GM23338 (cell line): ENCODE results near the gene ECPAS.

Experiments used
- CREB1 ChIP-seq: fragments of 250-450 bp; sonication (Bioruptor Pico); IDR thresholded peaks from 2 replicates; pipeline ENCODE4 v1.5.0; 2020; ENCODE audit warnings: low read depth, mild to moderate bottlenecking, moderate library complexity
- CTCF ChIP-seq, 2 experiments: fragments of 200-600 bp in 1 of 2; sonication (generic) in 1 of 2; conservative IDR thresholded peaks; 2 replicates each; pipeline versions ENCODE4 v1.5.1 to v1.6.1; 2016 to 2017; ENCODE audit warnings: antibody characterized with exemption in 2 of 2, low read depth in 2 of 2, mild to moderate bottlenecking in 2 of 2, moderate library complexity in 1 of 2
- EZH2 ChIP-seq: fragments of 200-600 bp; sonication (generic); IDR thresholded peaks from one replicate; pipeline ENCODE4 v1.8.0; 2017; ENCODE audit warnings: antibody characterized with exemption, mild to moderate bottlenecking, low read depth; ENCODE audit not compliant: unreplicated experiment
- EZH2phosphoT487 ChIP-seq: fragments of 200-600 bp; sonication (generic); IDR thresholded peaks from one replicate; pipeline ENCODE4 v1.8.1; 2018; ENCODE audit warnings: antibody characterized with exemption; ENCODE audit not compliant: unreplicated experiment
- NANOG ChIP-seq: IDR thresholded peaks from 2 replicates; pipeline ENCODE4 v1.6.1; 2016; ENCODE audit warnings: antibody characterized with exemption, borderline replicate concordance
- POLR2AphosphoS5 ChIP-seq: IDR thresholded peaks from 2 replicates; pipeline ENCODE4 v1.6.1; 2016; ENCODE audit warnings: antibody characterized with exemption, low read depth
- REST ChIP-seq: IDR thresholded peaks from one replicate; pipeline ENCODE4 v1.6.1; 2018; ENCODE audit warnings: antibody characterized with exemption; ENCODE audit not compliant: unreplicated experiment

- TF ChIP-seq CTCF (conservative IDR thresholded peaks at IDR 0.05; ENCODE audit: low read depth in 2 of 2) (no peak), EZH2 (no peak), POLR2AphosphoS5 (no peak), NANOG (no peak), EZH2phosphoT487 (no peak), REST (no peak), CREB1 (CRISPR knock-in tag) (no peak)
These were observed 18.3 kb upstream of the ECPAS start for GRCh38 chr9:111502506-111502905.
